ENCODE data around the gene STYK1.
"Not testable (repeated sequence)": the region's sequence is repeated elsewhere in the genome, so short reads cannot be mapped to it uniquely, and the experiment has no call there.

Gene STYK1

GRCh38 chr12:10688042-10688441 is 14.2 kb upstream of the STYK1 start:
- H3K36me3 ChIP-seq (ENCODE audit: control insufficient read depth, insufficient read depth, low read length): no peaks in the 10 kb centered on the region
- H3K4me3 ChIP-seq (ENCODE audit: low read depth, low read length): no peak overlapping the region
- H3K9me3 ChIP-seq (ENCODE audit: control insufficient read depth, insufficient read depth, low read depth, low read length): 0 out of 2 replicates have a peak, but pooled peaks cover 3% of the 10 kb centered on the region
- H3K27me3 ChIP-seq (ENCODE audit: control insufficient read depth, insufficient read depth, low read length): no peaks in the 10 kb centered on the region
- no peak overlapping the region for H3K27ac ChIP-seq (ENCODE audit: low read depth, low read length)
- H3K9ac ChIP-seq (ENCODE audit: low read length): no peak overlapping the region
- no peaks in the 10 kb centered on the region for H3K4me1 ChIP-seq (ENCODE audit: control insufficient read depth, insufficient read depth, low read length)

GRCh38 chr12:10672231-10672868 is 1.5 kb downstream of the STYK1 start:
- Histone ChIP-seq H3K9ac (ENCODE audit: low read length) (no peak overlapping the region), H3K4me3 (ENCODE audit: low read depth, low read length) (peak overlapping the region; percentile 15; the same call in 1 of the 2 replicates), H3K4me1 (ENCODE audit: control insufficient read depth, insufficient read depth, low read length) (peaks cover 5% of the 10 kb centered on the region), H3K27me3 (ENCODE audit: control insufficient read depth, insufficient read depth, low read length) (no peaks in the 10 kb centered on the region), H3K9me3 (ENCODE audit: control insufficient read depth, insufficient read depth, low read depth, low read length) (no peaks in the 10 kb centered on the region), H3K27ac (ENCODE audit: low read depth, low read length) (no peak overlapping the region), H3K36me3 (ENCODE audit: control insufficient read depth, insufficient read depth, low read length) (no peaks in the 10 kb centered on the region)

DNA sequence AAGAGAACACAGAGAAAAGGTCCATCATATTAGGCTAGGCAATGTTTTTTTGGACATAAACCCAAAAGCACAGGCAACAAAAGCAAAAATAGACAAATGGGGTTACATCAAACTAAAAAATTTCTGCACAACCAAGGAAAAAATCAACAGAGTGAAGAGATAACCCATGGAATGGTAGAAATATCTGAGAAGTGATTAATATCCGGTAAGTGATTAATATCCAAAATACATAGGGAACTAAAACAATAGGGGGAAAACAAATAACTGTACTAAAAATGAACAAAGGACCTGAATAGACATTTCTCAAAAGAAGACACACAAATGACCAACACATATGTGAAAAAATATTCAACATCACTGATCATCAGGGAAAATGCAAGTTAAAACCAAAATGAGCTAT is 4.3 kb downstream of the STYK1 start:
- Histone ChIP-seq H3K9ac (ENCODE audit: low read length) (no peak overlapping the region), H3K4me3 (ENCODE audit: low read depth, low read length) (no peak overlapping the region), H3K27ac (ENCODE audit: low read depth, low read length) (no peak overlapping the region), H3K27me3 (ENCODE audit: control insufficient read depth, insufficient read depth, low read length) (no peaks in the 10 kb centered on the region), H3K36me3 (ENCODE audit: control insufficient read depth, insufficient read depth, low read length) (no peaks in the 10 kb centered on the region), H3K4me1 (ENCODE audit: control insufficient read depth, insufficient read depth, low read length) (peaks cover 5% of the 10 kb centered on the region), H3K9me3 (ENCODE audit: control insufficient read depth, insufficient read depth, low read depth, low read length) (no peaks in the 10 kb centered on the region)

GRCh38 chr12:10668526-10668925 is 5.3 kb downstream of the STYK1 start:
- Histone ChIP-seq H3K27me3 (ENCODE audit: control insufficient read depth, insufficient read depth, low read length) (no peaks in the 10 kb centered on the region), H3K4me3 (ENCODE audit: low read depth, low read length) (no peak overlapping the region), H3K4me1 (ENCODE audit: control insufficient read depth, insufficient read depth, low read length) (peaks cover 5% of the 10 kb centered on the region), H3K9me3 (ENCODE audit: control insufficient read depth, insufficient read depth, low read depth, low read length) (no peaks in the 10 kb centered on the region), H3K27ac (ENCODE audit: low read depth, low read length) (no peak overlapping the region), H3K36me3 (ENCODE audit: control insufficient read depth, insufficient read depth, low read length) (no peaks in the 10 kb centered on the region), H3K9ac (ENCODE audit: low read length) (no peak overlapping the region)

- Histone ChIP-seq H3K4me1 (ENCODE audit: control insufficient read depth, insufficient read depth, low read length) (peaks cover 1% of the 10 kb centered on the region; the same call in 1 of the 2 replicates), H3K27ac (ENCODE audit: low read depth, low read length) (no peak overlapping the region), H3K36me3 (ENCODE audit: control insufficient read depth, insufficient read depth, low read length) (no peaks in the 10 kb centered on the region), H3K9me3 (ENCODE audit: control insufficient read depth, insufficient read depth, low read depth, low read length) (no peaks in the 10 kb centered on the region), H3K27me3 (ENCODE audit: control insufficient read depth, insufficient read depth, low read length) (no peaks in the 10 kb centered on the region), H3K9ac (ENCODE audit: low read length) (no peak overlapping the region), H3K4me3 (ENCODE audit: low read depth, low read length) (no peak overlapping the region)
Observed at GRCh38 chr12:10667581-10667980, 6.3 kb downstream of the STYK1 start.

GRCh38 chr12:10664499-10664898 is 9.4 kb downstream of the STYK1 start:
- H3K4me1 ChIP-seq (ENCODE audit: control insufficient read depth, insufficient read depth, low read length): no peaks in the 10 kb centered on the region
- H3K27me3 ChIP-seq (ENCODE audit: control insufficient read depth, insufficient read depth, low read length): no peaks in the 10 kb centered on the region
- H3K4me3 ChIP-seq (ENCODE audit: low read depth, low read length): no peak overlapping the region
- H3K9me3 ChIP-seq (ENCODE audit: control insufficient read depth, insufficient read depth, low read depth, low read length): no peaks in the 10 kb centered on the region
- H3K27ac ChIP-seq (ENCODE audit: low read depth, low read length): no peak overlapping the region
- H3K9ac ChIP-seq (ENCODE audit: low read length): no peak overlapping the region
- H3K36me3 ChIP-seq (ENCODE audit: control insufficient read depth, insufficient read depth, low read length): no peaks in the 10 kb centered on the region

DNA sequence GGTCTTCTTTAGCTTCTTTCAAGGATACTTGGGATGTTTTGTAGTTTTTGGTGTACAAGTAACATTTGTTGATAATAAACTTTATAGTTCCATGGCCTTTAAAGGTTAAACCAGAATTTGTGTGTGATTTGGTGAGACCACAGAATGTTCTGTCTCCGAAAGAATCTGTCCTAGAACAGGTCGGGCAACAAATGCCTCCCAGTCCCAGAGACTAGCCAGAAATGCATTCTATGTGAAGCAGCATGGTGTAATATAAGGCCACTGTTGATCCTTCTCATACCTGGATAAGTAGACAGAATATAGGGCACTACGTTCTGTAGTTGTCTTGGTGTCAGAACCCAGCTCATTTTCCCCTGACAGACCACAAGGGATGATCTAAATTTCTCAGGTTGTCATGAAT is 10.0 kb downstream of the STYK1 start:
- Histone ChIP-seq H3K36me3 (ENCODE audit: control insufficient read depth, insufficient read depth, low read length) (no peaks in the 10 kb centered on the region), H3K4me3 (ENCODE audit: low read depth, low read length) (no peak overlapping the region), H3K27ac (ENCODE audit: low read depth, low read length) (no peak overlapping the region), H3K9me3 (ENCODE audit: control insufficient read depth, insufficient read depth, low read depth, low read length) (peaks cover 5% of the 10 kb centered on the region), H3K9ac (ENCODE audit: low read length) (no peak overlapping the region), H3K27me3 (ENCODE audit: control insufficient read depth, insufficient read depth, low read length) (no peaks in the 10 kb centered on the region), H3K4me1 (ENCODE audit: control insufficient read depth, insufficient read depth, low read length) (no peaks in the 10 kb centered on the region)

- no peak overlapping the region for H3K9ac ChIP-seq (ENCODE audit: low read length)
- H3K36me3 ChIP-seq (ENCODE audit: control insufficient read depth, insufficient read depth, low read length): no peaks in the 10 kb centered on the region
- no peak overlapping the region for H3K27ac ChIP-seq (ENCODE audit: low read depth, low read length)
- peaks cover 12% of the 10 kb centered on the region for H3K9me3 ChIP-seq (ENCODE audit: control insufficient read depth, insufficient read depth, low read depth, low read length)
- H3K4me1 ChIP-seq (ENCODE audit: control insufficient read depth, insufficient read depth, low read length): no peaks in the 10 kb centered on the region
- H3K27me3 ChIP-seq (ENCODE audit: control insufficient read depth, insufficient read depth, low read length): no peaks in the 10 kb centered on the region
- no peak overlapping the region for H3K4me3 ChIP-seq (ENCODE audit: low read depth, low read length)
Observed at GRCh38 chr12:10661338-10661737, 12.5 kb downstream of the STYK1 start.

- peaks cover 12% of the 10 kb centered on the region for H3K9me3 ChIP-seq (ENCODE audit: control insufficient read depth, insufficient read depth, low read depth, low read length)
- H3K4me3 ChIP-seq (ENCODE audit: low read depth, low read length): no peak overlapping the region
- H3K4me1 ChIP-seq (ENCODE audit: control insufficient read depth, insufficient read depth, low read length): no peaks in the 10 kb centered on the region
- no peak overlapping the region for H3K27ac ChIP-seq (ENCODE audit: low read depth, low read length)
- no peaks in the 10 kb centered on the region for H3K27me3 ChIP-seq (ENCODE audit: control insufficient read depth, insufficient read depth, low read length)
- no peak overlapping the region for H3K9ac ChIP-seq (ENCODE audit: low read length)
- H3K36me3 ChIP-seq (ENCODE audit: control insufficient read depth, insufficient read depth, low read length): no peaks in the 10 kb centered on the region
Observed at GRCh38 chr12:10654003-10654402, 19.8 kb downstream of the STYK1 start.

- no peak overlapping the region for H3K4me3 ChIP-seq (ENCODE audit: low read depth, low read length)
Observed at GRCh38 chr12:10652192-10652591, 21.7 kb downstream of the STYK1 start.

DNA sequence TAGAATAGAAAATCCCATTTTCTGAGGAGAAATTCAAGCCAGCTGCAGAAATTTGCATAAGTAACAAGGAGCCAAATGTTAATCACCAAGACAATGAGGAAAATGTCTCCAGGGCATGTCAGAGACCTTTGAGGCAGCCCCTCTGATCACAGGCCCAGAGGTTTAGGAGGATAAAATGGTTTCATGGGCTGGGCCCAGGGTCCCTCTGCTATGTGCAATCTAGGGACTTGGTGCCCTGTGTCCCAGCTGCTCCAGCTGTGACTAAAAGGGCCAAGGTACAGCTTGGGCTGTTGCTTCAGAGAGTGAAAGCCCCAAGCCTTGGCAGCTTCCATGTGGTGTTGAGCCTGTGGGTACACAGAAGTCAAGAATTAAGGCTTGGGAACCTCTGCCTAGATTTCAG is 27.3 kb downstream of the STYK1 start:
- H3K9me3 ChIP-seq (ENCODE audit: control insufficient read depth, insufficient read depth, low read depth, low read length): peaks cover 36% of the 10 kb centered on the region
- H3K9ac ChIP-seq (ENCODE audit: low read length); H3K4me1 ChIP-seq (ENCODE audit: control insufficient read depth, insufficient read depth, low read length): not testable (repeated sequence)

More at GRCh38 chr12:10652192-10652591, 21.7 kb downstream of the STYK1 start:
- no peaks in the 10 kb centered on the region for H3K27me3 ChIP-seq (ENCODE audit: control insufficient read depth, insufficient read depth, low read length)
- H3K9me3 ChIP-seq (ENCODE audit: control insufficient read depth, insufficient read depth, low read depth, low read length): peaks cover 16% of the 10 kb centered on the region
- no peak overlapping the region for H3K9ac ChIP-seq (ENCODE audit: low read length)
- H3K36me3 ChIP-seq (ENCODE audit: control insufficient read depth, insufficient read depth, low read length): no peaks in the 10 kb centered on the region
- no peak overlapping the region for H3K27ac ChIP-seq (ENCODE audit: low read depth, low read length)
- no peaks in the 10 kb centered on the region for H3K4me1 ChIP-seq (ENCODE audit: control insufficient read depth, insufficient read depth, low read length)

More for the DNA sequence above, 27.3 kb downstream of the STYK1 start:
- not testable (repeated sequence) for H3K27me3 ChIP-seq (ENCODE audit: control insufficient read depth, insufficient read depth, low read length); H3K27ac ChIP-seq (ENCODE audit: low read depth, low read length); H3K4me3 ChIP-seq (ENCODE audit: low read depth, low read length); H3K36me3 ChIP-seq (ENCODE audit: control insufficient read depth, insufficient read depth, low read length)
